T-helper 1 cell (primary cell): ENCODE results near the gene EWSR1.

Experiments
- DNase-seq, 5 donors: peaks; one replicate each; pipeline ENCODE4 v3.0.0-alpha.2; 2012 to 2020

Gene EWSR1

GRCh38 chr22:29251265-29251664 lies 16.8 kb upstream of the EWSR1 start:
- DNase-seq: no peak

GRCh38 chr22:29251981-29252911 lies 15.8 kb upstream of the EWSR1 start:
- no peak for DNase-seq

GRCh38 chr22:29253561-29254285 lies 14.3 kb upstream of the EWSR1 start:
- no peak for DNase-seq

- DNase-seq: no peak
Measured at GRCh38 chr22:29254286-29254660, 13.8 kb upstream of the EWSR1 start.

GRCh38 chr22:29255064-29255621 lies 12.9 kb upstream of the EWSR1 start:
- no peak for DNase-seq

- no peak for DNase-seq
Measured at GRCh38 chr22:29256606-29257325, 11.3 kb upstream of the EWSR1 start.

- no peak for DNase-seq
Measured at GRCh38 chr22:29257751-29258181, 10.3 kb upstream of the EWSR1 start.

GRCh38 chr22:29258407-29259252 lies 9.4 kb upstream of the EWSR1 start:
- DNase-seq: no peak

GRCh38 chr22:29259253-29259899 lies 8.7 kb upstream of the EWSR1 start:
- no peak for DNase-seq

GRCh38 chr22:29260031-29260560 lies 8.0 kb upstream of the EWSR1 start:
- DNase-seq: no peak

- no peak for DNase-seq
Measured at GRCh38 chr22:29260601-29261315, 7.3 kb upstream of the EWSR1 start.

GRCh38 chr22:29263791-29264276 lies 4.2 kb upstream of the EWSR1 start:
- no peak for DNase-seq

GRCh38 chr22:29265305-29265704 lies 2.8 kb upstream of the EWSR1 start:
- no peak for DNase-seq

GRCh38 chr22:29265929-29266328 lies 2.1 kb upstream of the EWSR1 start:
- no peak for DNase-seq

GRCh38 chr22:29266564-29267461 lies 1.3 kb upstream of the EWSR1 start:
- DNase-seq: no peak

GRCh38 chr22:29267462-29267857 lies 608 bp upstream of the EWSR1 start:
- DNase-seq: no peak

GRCh38 chr22:29268511-29269229 lies 602 bp downstream of the EWSR1 start:
- peak in 3 of 5 donors; percentile 32 to 45 (median 33) for DNase-seq

GRCh38 chr22:29269230-29269604 lies 1.1 kb downstream of the EWSR1 start:
- DNase-seq: no peak
